NB4 (cell line): ENCODE results near the gene RANBP17.

ENCODE experiments used
- MYC ChIP-seq: IDR thresholded peaks from 2 replicates; pipeline ENCODE4 v1.6.1; 2011; ENCODE audit warnings: low read depth, low read length
- POLR2A ChIP-seq: IDR thresholded peaks from 2 replicates; pipeline ENCODE4 v1.6.1; 2011; ENCODE audit warnings: mild to moderate bottlenecking; ENCODE audit not compliant: insufficient read length; ENCODE audit errors: extremely low read depth
- TF ChIP-seq, protein P1 (sequence below): IDR thresholded peaks from one replicate; pipeline ENCODE4 v1.5.1; 2012; ENCODE audit warnings: low read depth, low read length
- TF ChIP-seq, protein P2 (sequence below): IDR thresholded peaks from 2 replicates; pipeline ENCODE4 v1.6.1; 2011; ENCODE audit warnings: low read depth, low read length

DNA sequence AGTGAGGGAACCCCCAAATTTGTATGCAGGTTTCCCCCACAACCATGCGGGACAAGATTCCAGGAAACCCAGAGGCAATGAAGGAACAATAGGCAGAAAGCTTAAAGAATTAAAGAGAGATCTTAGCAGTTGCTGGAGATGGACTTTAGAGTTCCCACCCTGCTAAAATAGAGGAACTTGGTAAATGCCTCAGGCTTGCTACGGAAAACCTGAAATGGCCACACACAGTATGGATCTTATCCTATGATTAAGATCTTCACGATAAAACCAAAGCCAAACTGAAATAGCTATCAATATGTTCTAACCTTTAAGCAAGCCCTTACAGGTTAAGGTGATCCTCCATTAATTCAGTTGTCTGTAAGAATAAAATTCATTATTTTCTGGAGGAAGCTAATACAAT is 148.3 kb downstream of the RANBP17 start:
- TF ChIP-seq, protein P1, sequence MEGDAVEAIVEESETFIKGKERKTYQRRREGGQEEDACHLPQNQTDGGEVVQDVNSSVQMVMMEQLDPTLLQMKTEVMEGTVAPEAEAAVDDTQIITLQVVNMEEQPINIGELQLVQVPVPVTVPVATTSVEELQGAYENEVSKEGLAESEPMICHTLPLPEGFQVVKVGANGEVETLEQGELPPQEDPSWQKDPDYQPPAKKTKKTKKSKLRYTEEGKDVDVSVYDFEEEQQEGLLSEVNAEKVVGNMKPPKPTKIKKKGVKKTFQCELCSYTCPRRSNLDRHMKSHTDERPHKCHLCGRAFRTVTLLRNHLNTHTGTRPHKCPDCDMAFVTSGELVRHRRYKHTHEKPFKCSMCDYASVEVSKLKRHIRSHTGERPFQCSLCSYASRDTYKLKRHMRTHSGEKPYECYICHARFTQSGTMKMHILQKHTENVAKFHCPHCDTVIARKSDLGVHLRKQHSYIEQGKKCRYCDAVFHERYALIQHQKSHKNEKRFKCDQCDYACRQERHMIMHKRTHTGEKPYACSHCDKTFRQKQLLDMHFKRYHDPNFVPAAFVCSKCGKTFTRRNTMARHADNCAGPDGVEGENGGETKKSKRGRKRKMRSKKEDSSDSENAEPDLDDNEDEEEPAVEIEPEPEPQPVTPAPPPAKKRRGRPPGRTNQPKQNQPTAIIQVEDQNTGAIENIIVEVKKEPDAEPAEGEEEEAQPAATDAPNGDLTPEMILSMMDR: no peak
- TF ChIP-seq POLR2A (no peak), MYC (no peak)
- TF ChIP-seq, protein P2, sequence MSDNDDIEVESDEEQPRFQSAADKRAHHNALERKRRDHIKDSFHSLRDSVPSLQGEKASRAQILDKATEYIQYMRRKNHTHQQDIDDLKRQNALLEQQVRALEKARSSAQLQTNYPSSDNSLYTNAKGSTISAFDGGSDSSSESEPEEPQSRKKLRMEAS: no peak
